GM18868 (cell line): Measurements from ENCODE around the gene SND1.

Experiments used
- ATAC-seq: cut with Tn5 transposase; IDR thresholded peaks from one replicate; pipeline ENCODE4 v1.9.1; 2021; ENCODE audit warnings: mild to moderate bottlenecking, moderate library complexity; ENCODE audit not compliant: unreplicated experiment

Gene SND1

DNA sequence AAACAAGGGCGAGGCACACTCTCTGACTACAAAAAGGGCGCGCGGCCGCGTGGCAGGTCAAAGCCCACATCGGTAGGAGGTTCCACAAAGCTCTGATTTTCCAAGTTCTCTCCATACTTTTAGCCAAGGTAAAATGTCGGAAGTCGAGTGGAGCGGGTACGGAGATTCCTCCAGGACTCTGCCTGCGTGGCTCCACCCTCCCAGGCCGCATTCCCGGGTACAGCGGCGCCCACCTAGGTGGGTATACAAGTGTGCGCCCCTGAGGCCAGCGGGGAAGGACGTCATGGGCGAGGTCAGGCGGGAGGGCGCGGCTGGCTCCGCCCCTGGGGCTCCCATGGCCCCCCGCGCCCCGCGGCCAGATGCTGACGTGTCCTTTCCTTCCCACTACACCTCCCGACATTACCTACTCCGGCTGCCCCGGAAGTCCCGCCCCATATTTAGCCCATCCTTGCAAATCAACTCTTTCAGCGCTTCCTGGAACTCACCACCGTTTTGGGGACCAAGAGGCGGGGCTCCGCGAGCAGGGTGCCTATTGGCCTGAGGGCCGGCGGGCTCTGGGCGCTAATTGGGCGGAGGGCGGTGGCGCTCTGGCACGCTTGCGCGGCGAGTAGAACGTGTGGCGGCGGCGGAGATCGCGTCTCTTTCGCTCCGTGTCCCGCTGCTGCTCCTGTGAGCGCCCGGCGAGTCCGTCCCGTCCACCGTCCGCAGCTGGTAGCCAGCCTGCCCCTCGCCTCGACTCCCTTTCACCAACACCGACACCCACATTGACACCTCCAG, at the start of gene SND1:
Gene SND1, plus strand, starts transcription at position 639 of the 777 bp plus-strand sequence. CDS start 180 bp downstream, outside the sequence.
- peak; percentile 93 for ATAC-seq

DNA sequence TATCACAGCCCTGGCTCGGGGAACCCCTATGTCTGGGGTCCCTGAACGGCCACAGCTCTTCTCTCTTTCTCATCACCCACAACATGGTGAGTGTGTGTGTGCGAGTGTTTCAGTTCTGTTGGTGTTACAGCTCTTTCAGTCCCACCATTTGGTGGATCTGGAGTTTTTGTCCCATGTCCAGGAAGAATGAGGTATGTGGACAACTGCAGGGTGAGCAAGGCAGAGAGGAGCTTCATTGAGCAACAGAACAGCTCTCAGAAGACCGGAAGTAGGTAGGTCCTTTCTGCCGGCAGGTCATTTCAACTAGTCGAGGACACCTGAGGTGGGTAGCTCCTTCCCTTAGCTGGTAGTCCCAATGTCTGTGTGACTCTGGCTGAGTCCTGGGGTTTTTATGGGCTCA, 43.5 kb upstream of the SND1 start:
- ATAC-seq: no peak

DNA sequence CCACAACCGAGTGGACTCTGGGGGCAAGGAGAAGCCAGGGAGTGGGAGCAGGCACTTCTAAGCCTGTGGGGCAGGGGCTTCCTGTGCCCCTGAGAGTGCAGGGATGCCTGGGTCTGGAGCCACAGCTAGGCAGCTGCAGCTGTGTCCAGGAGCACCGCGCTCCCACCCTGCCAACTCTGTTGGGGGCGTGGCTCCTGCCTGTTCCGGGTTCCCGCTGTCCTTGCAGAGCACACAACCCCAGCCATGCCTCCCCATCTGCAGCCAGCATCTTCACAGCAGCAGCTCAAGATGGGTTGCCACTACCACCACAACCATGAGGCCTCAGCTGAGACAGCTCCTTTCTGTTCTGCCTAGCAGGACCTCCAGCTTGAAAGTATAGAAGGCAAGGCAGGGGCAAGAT, 42.7 kb upstream of the SND1 start:
- no peak for ATAC-seq

DNA sequence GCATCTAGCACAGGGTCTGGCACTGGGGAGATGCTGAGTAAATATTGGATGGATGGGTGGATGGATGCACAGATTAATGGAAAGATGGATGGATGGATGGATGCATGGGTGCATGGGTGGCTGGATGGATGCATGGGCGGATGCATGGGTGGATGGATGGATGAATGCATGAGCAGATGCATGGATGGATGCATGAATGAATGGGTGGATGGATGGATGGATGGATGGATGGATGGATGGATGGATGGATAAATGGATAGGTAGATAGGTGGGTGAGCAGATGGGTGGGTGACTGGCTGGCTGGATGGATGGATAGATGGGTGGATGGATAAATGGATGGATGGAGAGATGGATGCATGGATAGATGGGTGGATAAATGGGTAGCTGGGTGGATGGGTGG, 39.7 kb upstream of the SND1 start:
- no peak for ATAC-seq

DNA sequence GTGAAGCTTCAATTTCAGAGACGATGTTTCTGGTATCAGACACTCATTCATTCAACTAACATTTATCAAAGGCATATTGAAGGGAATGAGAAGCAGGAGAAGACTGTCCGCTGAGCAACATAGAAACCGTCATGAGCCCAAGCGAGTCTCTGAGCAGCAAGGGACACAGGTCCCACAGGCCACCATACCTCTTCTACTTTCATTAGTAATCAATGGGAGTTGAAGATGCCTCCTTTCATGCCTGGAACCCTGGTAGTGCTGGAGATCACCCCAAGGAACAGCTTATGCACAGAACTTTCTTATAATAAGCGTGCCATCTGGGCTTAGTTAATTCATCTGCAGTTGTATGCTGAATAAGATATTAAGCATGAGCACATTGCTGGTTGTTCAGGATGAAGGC, 35.3 kb upstream of the SND1 start:
- ATAC-seq: no peak

DNA sequence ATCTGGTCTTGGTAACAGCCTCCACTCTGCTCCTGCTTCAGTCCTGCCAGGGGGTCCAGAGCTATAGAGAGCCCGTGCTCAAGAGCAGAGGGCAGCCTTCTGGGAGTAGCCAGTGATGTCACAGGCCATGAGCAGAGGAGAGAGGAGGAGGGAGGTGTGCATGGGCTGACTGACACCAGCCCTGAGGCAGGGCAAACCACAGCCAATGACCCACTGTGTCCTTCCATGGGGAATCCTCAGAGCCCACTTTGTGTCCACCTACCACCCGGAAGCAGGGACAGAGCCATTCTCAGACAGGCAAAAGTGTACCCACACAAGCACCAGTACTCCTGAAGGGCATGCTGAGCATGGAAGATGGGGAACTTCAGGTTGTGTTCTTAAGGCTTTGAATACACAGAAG, 34.0 kb upstream of the SND1 start, which contains the start of gene PAX4:
Gene PAX4, minus strand, starts transcription at position 101 of the 400 bp plus-strand sequence. CDS start 2,214 bp downstream, outside the sequence.
- no peak for ATAC-seq

DNA sequence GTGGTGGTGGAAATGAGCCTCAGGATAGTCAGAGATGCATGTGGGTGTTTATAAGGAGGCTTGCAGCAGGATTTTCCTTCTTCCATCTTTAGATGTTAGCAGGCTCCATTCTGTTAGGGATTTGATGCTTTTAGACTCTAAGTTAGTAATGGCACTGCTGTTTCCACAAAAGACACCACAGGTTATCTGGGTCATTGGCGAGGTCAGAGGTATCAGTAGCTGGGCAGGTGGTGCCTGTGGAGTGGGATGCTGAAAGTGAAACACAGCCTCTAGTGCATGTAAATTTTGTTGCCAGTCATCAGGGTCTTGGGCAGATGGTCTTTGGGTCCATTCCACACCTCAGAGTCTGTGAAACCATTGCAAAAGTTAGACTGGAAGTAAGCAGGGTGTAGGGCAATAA, 33.2 kb upstream of the SND1 start:
- ATAC-seq: no peak

DNA sequence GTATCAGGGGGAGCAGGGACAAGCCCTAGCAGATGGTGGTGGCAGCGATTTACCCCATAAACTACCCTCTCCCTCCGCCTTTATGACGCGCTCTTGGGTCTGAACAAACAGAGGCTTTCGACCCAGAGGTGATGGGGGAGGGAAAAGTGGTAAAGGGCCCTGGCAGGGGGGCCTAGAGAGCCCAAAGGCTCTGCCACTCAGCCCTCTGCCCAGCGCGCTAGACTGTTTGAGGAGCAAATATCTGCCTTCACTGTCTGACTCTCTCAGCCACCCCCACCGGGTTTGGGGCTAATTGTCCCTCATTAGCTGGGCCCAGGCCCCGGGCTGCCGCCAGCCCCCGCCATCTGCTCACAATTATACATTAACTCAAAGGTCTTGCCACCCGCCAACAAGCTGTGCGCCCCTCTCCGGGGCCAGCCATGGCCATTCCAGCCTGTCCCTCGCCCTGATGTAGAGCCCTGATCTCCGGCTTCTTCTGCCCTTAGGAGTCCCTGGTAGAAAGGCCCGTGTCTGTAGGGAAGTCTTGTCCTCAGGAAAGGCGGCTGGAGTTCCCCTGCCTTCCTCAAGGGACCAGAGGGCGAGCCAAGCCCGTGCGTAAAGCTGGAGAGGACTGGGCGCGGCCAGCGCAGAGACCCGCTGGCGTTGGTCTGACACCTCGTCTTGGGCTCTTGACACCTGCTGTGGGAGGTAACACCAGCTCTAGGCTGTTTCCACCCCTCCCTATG, 32.2 kb upstream of the SND1 start:
- no peak for ATAC-seq

DNA sequence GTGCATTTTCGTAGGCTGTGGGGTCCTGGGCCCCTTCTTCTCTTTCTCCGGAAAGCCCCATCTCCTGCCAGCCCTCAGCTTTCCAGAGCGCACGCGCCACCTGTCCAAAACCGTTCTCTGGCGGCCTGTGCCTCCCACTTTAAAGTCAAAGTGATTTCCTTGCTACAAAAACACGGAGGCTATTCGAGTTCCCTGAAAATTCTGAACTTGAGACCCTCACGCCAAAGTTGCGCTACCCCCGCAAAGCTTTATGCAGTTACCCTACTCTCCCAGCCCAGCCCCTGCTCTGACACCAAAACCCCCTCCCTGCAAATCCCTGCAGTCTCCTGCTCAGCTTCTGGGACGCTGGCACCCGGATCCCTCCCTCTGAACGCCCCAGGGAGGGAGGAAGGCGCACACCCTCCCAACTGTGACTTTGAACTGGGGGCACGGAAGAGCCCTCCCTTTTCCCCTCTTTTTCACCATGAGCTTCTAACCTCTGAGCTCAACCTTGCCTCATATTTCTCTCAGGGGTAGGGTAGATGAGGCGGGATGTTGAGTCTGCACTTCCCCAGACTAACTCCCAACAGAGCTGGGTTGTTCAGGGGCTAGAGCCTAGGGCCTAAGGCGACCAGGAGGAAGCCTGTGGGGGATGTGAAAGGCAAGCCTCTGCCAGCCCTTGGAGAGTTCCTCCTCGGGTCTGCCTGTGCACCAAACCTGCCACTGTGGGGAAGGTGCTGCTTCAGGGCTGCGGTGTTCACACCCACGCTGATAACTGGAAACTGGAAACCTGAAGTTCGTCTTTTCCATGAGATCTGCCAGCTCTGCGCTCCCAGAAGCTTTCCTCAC, 31.4 kb upstream of the SND1 start:
- no peak for ATAC-seq

DNA sequence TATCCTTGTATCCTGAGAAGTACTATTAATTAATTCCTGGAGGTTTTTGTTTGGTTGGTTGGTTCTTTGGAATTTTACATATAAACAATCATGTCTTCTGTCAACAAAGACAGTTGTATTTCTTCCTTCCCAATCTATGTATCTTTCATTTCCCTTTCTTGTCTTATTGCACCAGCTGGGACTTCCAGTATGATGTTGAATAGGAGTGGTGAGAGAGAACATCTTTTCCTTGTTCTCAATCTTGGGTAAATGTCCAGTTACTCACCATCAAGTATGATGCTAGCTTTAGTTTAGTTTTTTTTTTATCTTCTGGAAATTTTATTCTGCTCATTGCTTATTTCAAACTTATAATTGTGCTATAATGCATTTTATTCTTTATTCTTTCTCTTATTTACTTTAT, 26.7 kb upstream of the SND1 start:
- ATAC-seq: no peak

DNA sequence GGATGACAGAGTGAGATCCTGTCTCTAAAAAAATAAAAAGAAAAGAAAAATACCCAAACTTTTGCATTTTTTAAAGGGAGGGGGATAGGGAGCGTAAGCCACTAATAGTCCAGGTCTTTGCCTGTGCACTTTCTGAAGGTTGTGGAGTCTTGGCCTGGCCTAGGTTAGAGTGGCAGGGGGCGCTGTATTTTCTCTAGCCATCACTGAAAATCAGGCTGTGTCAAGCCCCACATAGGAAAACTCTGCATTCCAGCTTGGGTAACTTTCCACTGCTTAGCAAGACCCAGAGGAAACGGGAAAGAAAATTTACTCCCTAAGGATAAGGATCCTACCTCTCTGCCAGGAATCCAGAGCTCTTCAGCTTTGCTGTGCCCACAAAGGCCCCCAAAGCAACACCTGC, 23.5 kb upstream of the SND1 start:
- ATAC-seq: no peak

DNA sequence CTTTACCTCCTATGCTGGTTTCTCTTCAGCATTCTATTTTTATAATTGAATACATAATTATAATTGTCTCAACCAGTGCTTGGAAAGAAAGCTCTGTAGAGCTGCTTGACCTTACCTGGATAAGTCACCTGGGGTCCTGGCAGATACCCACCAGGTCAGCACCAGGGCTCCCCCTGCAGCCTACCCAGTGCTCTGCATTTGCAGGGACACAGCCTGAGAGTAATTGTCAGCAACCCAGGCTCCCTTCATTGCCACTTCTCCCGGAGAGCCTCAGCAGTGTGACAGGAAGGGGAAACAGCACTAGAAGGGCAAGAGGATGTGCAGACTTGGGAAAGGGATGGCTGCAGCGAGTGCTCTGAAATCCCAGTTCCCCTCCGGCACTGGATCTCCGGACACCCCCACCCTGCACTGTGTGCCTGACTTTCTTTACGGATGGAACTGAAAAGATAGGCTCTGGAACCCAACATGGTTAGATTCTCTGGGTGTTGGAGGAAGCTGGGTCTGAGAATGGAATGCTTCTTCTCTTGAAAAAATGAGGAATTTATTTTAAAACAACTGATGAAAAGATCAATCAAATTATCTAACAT, 22.6 kb upstream of the SND1 start:
- peak; percentile 89 for ATAC-seq

DNA sequence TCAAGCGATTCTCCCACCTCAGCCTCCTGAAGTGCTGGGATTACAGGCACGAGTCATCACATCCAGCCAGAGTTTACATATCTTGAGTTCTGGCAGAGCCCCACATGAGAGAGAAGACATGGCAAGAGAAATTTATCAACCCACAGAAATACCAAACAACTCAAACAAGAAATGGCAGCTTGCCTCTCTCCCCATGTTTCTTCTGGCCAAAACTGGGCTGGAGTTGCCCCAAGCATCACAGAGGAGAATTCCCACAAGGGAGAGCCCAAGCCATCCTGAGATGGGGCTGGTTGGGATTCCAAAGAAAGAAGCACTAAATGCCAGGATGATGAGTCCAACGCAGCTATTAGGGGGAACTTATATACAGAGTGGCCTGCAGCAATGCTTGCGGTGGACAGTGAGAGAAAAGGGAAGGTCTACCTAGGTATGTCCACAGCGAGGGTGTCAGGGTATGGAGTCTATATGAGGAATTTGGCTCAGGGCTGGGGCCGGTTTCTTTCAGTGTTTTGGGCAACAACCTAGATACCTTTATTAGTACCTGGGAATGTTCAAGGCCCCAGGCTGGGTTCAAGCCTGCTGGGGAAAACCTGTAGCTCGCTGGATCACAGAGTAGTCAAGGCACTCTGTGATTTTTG, 19.6 kb upstream of the SND1 start:
- ATAC-seq: no peak

DNA sequence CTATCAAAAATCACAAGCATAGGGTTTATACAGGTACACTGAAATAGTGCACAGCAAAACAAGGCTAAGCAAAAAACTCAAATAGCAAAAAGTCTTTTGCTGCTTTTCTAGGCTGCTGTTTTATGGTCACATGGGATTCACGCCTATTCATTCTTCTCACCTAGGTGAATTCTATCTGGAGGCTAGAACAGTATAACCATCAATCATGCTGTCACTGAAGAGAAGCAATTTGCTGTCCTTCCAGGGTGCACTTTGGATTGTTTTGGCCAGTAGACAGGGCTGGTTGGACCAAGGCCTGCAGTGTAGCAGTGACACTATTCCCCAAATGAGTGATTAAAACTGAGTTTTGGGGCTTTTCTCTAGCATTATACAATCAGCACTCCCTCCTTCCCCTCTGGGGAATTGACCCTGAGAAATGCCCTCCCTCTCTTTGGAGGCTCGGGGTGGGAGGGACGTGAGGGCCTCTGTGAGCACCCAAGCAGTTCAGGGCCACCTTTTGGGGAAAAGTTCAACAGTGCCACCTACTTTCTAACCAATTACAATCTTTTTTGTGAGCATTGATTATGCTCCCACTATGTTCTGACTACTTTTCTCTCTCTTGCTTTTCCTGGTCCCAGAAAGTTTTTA, 16.2 kb upstream of the SND1 start:
- peak; percentile 59 for ATAC-seq

DNA sequence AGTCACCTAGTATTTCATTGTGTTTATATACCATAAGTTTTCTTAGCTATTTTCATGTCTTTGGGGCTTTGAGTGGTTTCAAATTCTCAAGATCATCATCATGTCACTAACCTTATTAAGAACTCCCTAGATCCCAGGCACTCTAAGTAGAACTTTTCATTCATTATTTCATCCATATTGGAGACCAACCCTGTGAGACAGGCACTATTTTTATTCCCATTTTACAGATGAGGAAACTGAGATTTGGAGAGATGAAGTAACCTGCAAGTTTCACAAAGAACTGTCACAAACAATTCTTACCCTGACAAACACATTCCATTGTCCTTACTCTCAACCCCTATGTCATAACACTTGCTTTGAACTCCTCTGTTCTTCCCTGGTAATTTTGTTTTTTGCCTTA, 13.8 kb upstream of the SND1 start:
- ATAC-seq: no peak

DNA sequence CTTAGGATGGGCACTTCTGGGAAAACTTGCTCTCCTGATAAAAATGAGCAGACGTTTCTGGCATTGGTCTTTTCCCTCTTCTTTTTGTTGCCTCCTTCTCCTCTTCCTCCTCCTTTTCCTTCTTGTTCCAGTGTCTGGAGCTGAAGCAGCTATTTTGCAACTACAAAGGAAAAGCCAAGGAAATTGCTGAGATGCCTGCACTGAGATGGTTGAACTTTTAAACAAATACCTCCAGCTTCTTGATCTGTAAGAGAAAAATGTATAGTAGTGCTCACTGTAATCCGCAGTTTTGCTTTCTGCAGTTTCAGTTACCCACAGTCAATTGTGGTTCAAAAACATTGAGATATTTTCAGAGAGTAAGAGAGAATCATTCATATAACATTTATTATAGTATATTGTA, 7.5 kb upstream of the SND1 start:
- ATAC-seq: no peak

DNA sequence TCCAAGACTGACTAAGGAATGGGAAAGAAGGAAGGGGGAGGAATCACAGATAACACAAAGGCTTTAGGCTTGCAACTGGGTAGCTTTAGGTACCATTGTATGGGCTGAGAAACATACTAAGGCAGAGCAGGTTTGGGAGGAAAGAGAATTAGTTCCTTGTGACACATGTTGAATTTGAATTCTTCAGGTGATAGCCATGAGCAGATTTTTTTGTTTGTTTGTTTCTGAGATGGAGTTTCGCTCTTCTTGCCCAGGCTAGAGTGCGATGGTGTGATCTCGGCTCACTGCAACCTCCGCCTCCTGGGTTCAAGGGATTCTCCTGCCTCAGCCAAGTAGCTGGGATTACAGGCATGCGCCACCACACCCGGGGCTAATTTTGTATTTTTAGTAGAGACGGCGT, 4.4 kb upstream of the SND1 start:
- ATAC-seq: no peak

DNA sequence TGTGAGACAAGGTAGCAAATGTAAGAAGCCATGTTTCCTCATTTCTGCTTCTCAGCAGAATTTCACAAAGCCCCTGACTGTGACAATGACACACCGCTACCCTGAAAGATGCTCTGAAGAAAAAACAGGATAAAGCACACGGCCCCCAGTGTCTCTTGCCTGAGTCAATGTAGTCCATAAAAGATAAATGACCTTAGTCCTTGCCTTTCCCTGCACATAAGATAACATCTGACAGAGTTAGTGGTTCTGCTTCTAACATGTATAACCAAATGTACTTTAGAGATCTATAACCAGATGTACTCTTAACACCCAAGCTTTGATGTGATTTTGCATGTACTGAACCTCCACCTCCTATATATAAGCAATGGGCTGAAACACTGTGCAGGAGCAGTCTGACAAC, 3.0 kb upstream of the SND1 start:
- no peak for ATAC-seq

DNA sequence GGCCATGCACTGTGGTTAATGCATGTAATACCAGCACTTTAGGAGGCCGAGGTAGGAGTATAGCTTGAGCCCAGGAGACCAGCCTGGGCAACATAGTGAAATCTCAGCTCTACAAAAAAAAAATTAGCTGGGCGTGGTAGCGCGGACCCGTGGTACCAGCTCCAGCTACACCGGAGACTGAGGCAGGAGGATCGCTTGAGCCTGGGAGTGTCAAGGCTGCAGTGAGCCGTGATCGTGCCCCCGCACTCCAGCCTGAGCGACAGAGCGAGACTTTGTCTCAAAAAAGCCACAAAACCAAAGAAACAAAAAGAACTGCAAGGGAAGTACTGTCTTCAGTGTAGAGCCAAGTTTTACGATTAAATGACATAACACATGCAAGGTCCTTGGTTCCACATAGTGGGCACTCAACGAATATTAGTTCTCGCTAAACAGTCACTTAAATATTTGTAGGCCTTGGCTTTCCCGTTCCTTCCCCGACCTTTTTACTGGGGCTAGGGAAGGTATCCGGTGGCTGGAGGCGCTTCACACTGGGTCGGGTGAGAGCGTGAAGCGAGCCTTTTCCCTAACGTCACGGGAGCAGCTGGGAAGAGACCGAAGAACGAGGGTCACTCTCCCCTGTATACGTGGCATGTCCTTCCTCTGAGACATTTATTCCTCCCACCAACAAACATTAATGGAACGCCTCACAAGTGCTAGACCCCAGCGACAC, 993 bp upstream of the SND1 start:
- no peak for ATAC-seq
